NCI-H1436 treated with DMSO at 0.1 percent for 48 hours (cell line): ENCODE measurements around the gene SDC1.
"Not testable (repeated sequence)": the region's sequence is repeated elsewhere in the genome, so short reads cannot be mapped to it uniquely, and the experiment has no call there.

ENCODE experiments used
- DNase-seq: peaks from one replicate; lab custom pipeline; 2025; lab: John Stamatoyannopoulos, UW

SDC1 gene

DNA sequence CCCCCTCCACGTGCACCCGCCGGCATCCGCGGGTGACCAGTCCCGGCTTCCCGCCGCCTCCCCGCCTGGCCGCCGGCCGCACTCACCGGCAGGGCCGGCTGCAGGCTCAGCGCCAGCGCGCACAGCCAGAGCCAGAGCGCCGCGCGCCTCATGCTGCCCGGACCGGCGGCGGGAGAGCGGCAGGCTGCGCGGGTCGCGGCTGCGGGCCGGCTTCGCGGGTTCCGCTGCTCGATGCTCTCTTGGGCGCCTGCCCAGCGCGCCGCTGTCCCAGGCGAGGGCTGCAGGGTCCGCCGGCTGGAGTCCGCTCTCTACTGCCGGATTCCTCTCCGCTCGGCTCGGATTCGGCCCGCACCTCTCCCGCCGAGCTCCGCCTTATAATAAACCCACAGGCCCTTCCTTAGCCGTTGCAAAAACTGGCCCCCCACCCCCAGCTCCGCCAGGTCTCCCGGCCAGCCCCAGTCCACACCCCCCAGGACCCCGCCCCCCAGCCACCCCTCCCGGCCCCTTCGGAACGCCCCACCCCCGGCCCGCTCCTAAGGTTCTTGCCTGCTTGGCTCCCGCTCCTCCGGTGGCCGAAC is at the start of gene SDC1:
Gene SDC1, minus strand, starts transcription at position 415 of the 578 bp plus-strand sequence. Its CDS starts 263 bp downstream, at position 152.
- no peak for DNase-seq

GRCh38 chr2:20273042-20273441 is 48.1 kb upstream of the SDC1 start:
- DNase-seq: no peak

DNA sequence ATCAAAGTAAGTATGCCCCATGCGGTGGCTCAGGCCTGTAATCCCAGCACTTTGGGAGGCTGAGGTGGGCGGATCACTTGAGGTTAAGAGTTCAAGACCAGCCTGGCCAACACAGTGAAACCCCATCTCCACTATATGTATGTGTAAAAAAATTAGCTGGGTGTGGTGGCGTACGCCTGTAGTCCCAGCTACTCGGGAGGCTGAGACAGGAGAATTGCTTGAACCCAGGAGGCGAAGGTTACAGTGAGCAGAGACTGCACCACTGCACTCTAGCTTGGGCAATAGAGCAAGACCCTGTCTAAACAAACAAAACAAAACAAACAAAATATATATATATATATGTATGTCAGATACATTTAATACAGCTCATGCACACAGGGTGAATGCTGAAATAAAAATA is 43.4 kb upstream of the SDC1 start:
- DNase-seq: not testable (repeated sequence)

- no peak for DNase-seq
Measured at GRCh38 chr2:20267529-20267928, 42.6 kb upstream of the SDC1 start.

DNA sequence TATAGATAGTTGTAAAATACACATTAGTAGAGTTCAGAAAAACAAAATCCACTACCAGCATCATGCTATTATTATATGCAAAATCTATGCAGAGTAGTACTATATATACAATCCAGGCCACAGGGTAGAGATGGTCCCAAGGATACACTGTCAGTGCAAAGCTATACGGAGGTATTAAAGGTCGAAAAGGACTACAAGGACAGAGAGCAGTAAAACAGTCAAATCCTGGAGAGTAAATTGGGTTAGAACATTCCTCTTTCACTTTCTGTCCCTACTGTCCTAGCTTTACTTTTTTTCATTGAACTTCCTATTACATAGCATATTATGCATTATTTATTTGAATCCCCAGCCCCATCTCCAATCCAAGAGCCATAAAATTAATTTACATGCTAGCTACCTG is 39.7 kb upstream of the SDC1 start:
- DNase-seq: no peak

DNA sequence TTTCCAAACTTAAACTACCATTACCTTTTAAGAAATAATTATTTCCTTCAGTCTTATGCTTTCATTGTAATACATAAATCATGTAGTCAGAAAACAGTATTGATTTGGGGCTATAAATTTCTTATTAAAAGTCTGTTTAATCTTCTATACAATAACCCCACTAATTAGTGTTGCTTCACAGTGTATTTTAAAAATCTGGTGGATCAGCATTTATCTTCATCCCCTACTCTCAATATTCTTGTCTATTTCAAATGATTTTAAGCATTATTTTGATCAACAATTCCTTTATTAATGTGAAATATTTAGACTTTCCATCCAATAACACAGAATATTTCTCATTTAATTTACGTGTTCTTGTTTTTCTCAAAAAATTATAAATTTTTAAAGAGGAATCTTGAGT is 32.5 kb upstream of the SDC1 start:
- DNase-seq: no peak

DNA sequence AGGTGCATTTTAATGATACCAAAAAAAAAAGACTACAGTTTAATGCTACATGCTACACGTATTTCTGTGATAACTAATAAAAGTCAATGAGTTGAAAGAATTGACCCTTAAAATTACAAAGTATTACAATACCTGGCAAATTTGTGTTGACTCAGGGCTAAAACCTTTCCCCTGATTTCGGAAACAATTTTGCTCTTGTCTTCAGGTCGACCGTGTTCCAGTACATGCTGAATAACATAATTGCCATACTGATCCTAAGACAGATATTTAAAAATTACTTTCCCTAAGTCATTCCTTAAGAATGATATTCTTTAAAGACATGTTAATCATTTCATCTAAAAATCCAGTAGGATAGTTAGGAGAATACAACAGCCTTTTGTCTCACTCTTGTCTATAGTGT is 29.8 kb upstream of the SDC1 start:
- no peak for DNase-seq

GRCh38 chr2:20250436-20250835 is 25.5 kb upstream of the SDC1 start:
- DNase-seq: no peak

GRCh38 chr2:20249170-20249569 is 24.2 kb upstream of the SDC1 start:
- no peak for DNase-seq

- no peak for DNase-seq
Measured at GRCh38 chr2:20247084-20247483, 22.2 kb upstream of the SDC1 start.

GRCh38 chr2:20243637-20244036 is 18.7 kb upstream of the SDC1 start:
- DNase-seq: not testable (repeated sequence)

GRCh38 chr2:20242727-20243377 is 17.9 kb upstream of the SDC1 start:
- DNase-seq: no peak

- no peak for DNase-seq
Measured at GRCh38 chr2:20241973-20242726, 17.2 kb upstream of the SDC1 start.

GRCh38 chr2:20240291-20240690 is 15.4 kb upstream of the SDC1 start:
- DNase-seq: not testable (repeated sequence)

GRCh38 chr2:20236496-20236895 is 11.6 kb upstream of the SDC1 start:
- no peak for DNase-seq

GRCh38 chr2:20235655-20236305 is 10.8 kb upstream of the SDC1 start:
- no peak for DNase-seq

DNA sequence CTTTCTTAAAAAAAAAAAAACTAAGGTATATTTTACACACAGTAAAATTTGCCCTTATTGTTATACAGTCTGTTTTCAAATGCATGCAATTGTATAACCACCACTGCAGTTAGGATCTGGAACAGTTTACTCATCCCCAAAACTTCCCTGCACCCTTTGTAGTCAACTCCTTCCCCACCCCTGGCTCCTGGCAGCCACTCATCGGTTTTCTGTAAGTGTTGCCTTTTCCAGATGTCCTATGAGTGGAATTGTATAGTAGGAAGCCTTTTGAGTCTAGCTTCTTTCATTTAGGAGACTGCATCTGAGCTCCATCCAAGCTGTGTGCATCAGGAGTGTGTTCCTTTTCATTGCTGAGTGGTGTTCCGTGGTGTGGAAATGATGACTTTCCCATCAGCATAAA is 9.7 kb upstream of the SDC1 start:
- DNase-seq: not testable (repeated sequence)

DNA sequence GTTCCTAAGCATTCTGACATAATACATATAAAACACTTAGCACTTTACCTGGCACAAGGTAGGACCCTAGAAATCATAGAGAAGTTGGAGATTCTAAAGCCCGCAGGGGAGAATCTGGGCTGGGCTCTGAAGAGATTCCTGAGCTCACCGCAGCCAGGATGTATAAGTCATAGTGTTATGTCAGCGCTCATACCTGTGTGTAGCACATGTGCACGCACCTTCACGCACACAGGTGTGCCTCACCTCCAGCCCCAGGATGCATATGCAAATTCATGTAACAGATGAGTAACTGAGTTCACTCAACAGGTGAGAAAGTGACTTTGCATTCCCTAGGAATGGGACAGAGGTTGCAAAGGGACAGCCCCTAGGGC is 7.9 kb upstream of the SDC1 start:
- no peak for DNase-seq

DNA sequence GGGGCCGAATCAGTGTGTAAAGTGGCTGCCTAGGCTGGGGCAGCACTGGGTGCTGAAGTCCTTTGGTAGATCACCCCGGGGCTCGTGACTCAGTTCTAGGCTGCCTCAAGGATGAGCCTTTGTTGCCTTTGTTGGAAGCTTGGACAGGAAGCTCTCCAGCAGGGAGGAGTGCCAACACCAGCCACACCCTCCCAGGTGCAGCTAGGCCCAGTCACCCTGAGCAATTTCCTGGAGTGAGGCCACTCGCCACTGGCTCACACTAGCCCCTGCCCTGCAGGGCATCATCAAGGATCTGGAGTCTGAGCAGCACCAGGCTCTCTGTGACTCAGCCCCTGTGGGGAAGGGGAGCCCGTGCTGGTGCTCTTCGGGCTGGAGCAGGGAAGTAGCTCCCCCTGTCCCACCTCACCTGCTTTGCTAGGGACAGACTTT is 6.7 kb upstream of the SDC1 start:
- DNase-seq: no peak

DNA sequence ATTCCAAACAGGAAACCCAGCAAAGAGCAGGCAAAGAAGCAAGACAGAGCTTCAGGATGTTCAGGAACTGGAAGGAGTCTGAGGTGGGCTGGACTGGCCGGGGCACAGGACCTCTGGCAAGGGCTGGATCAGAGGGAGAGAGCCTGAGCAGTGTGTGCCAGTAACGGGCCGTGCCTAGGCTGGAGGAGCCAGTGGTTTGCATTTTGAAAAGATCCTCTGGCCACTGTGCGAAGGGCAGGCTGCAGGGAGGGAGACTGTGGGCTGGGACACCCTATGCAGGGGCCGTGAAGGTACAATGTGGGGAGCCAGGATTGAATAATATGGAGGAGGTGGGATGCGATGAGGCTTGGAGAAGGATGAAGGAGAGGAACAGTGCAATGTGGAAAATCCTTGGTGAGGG is 6.2 kb upstream of the SDC1 start:
- DNase-seq: no peak

GRCh38 chr2:20230114-20230425 is 5.1 kb upstream of the SDC1 start:
- no peak for DNase-seq

DNA sequence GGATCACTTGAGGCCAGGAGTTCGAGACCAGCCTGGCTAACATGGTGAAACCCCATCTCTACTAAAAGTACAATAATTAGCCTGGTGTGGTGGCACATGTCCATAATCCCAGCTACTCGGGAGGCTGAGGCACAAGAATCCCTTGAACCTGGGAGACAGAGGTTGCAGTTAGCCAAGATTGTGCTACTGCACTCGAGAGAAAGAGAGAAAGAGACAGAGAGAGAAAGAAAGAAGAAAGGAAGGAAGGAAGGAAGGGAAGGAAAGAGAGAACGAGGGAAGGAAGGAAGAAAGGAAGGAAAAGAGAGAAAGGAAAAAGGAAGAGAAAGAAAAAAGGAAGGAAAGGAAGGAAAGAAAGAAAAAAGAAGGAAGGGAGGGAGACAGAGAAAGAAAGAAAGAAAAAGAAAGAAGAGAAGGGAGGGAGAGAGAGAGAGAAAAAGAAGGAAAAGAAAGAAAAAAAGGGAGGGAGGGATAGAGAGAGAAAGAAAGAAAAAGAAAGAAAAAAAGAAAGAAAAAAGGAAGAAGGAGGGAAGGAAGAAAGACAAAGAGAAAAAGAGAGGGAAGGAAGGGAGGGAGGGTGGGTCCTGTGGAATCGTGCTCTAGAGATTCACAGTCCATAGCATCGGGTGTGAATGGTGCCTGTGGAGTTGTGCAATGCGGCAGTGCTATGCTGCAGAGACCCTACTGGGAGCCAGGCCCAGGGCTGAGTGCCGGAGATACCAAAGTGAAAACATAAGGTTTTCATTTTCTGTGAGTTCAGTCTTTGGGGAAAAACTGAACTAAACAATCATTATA is 4.6 kb upstream of the SDC1 start:
- no peak for DNase-seq
